K562 (cell line): ENCODE data around the gene GLYAT. TPM values are rescaled to one million over a fixed set of nuclear protein-coding genes. Genes with fewer than 3 reads are reported as not detected.

Experiments used
- CEBPB ChIP-seq: fragments of 450-650 bp; IDR thresholded peaks from 2 replicates; pipeline ENCODE4 v1.6.1; 2016; ENCODE audit warnings: missing genetic modification characterization, missing compliant biosample characterization
- HLTF ChIP-seq: fragments of 450-650 bp; IDR thresholded peaks from 2 replicates; pipeline ENCODE4 v1.6.1; 2016
- PHF20 ChIP-seq: fragments of 450-650 bp; IDR thresholded peaks from 2 replicates; pipeline ENCODE4 v1.6.1; 2018; ENCODE audit not compliant: partially characterized antibody
- POLR2G ChIP-seq: fragments of 200-400 bp; formaldehyde crosslinking; IDR thresholded peaks from 2 replicates; pipeline ENCODE4 v1.6.1; 2017; ENCODE audit warnings: low read depth, mild to moderate bottlenecking, antibody characterized with exemption, low read length, moderate library complexity
- RBM34 ChIP-seq: fragments of 200-400 bp; formaldehyde crosslinking; IDR thresholded peaks from 2 replicates; pipeline ENCODE4 v1.6.1; 2018; ENCODE audit warnings: low read length, borderline replicate concordance; ENCODE audit not compliant: insufficient read depth
- TBP ChIP-seq: optimal IDR thresholded peaks from 2 replicates; pipeline ENCODE3; 2011; ENCODE audit warnings: low read depth, low read length, improper control_type of control experiment
- TRIM24 ChIP-seq, 2 experiments: fragments of 450-650 bp; IDR thresholded peaks; 2 replicates each; pipeline ENCODE4 v1.6.1; 2016
- ZNF41 ChIP-seq: fragments of 250-450 bp; sonication (Bioruptor Pico); conservative IDR thresholded peaks from 2 replicates; pipeline ENCODE4 v1.4.0; 2020; ENCODE audit warnings: mild to moderate bottlenecking
- ZNF766 ChIP-seq: fragments of 200-800 bp; sonication (Bioruptor generic); conservative IDR thresholded peaks from 2 replicates; pipeline ENCODE4 v1.6.1; 2016; ENCODE audit warnings: missing genetic modification characterization, missing compliant biosample characterization
- ZSCAN32 ChIP-seq: fragments of 450-650 bp; formaldehyde crosslinking; IDR thresholded peaks from 2 replicates; pipeline ENCODE4 v1.4.0; 2020; ENCODE audit warnings: mild to moderate bottlenecking, moderate library complexity
- polyA plus RNA-seq, 8 experiments: library from polyadenylated mRNA; depleted of rRNA in 4 of 8; stranded (reverse) in 5 of 8; unstranded in 3 of 8; fragments of >200 nt; fragmentation: Nextera tagmentation in 2 of 8; fragmentation: Illumina TruSeq in 1 of 8; extraction: Ambion mirVana in 2 of 8; extraction: Trizol in 1 of 8; gene quantifications; 2 replicates each; pipeline versions ENCODE4 v1.2.1 to v1.2.3, GENCODE V29; 2011 to 2014; ENCODE audit warnings: inconsistent platforms in 1 of 8, missing spikeins in 1 of 8
- total RNA-seq, 7 experiments: library from RNA; depleted of rRNA in 6 of 7; stranded (reverse); fragments of >200 nt in 6 of 7; fragmentation: Illumina TruSeq in 2 of 7; extraction: Trizol in 2 of 7; gene quantifications; 2 replicates each; pipeline versions ENCODE4 v1.2.1 to v1.2.3, GENCODE V29; 2011 to 2021; ENCODE audit warnings: low replicate concordance in 1 of 7
- TF ChIP-seq, protein P1 (sequence below): fragments of 450-650 bp; IDR thresholded peaks from 2 replicates; pipeline ENCODE4 v1.6.1; 2017; ENCODE audit warnings: antibody characterized with exemption
- TF ChIP-seq, protein P2 (sequence below): IDR thresholded peaks from 3 replicates; pipeline ENCODE4 v1.6.1; 2011; ENCODE audit warnings: borderline replicate concordance, mild to moderate bottlenecking; ENCODE audit not compliant: insufficient read length, insufficient read depth
- TF ChIP-seq, protein P3 (sequence below): sonication (generic); formaldehyde crosslinking; IDR thresholded peaks from 2 replicates; pipeline ENCODE4 v1.5.0; 2020; ENCODE audit warnings: missing genetic modification reagents
- TF ChIP-seq, protein P4 (sequence below): fragments of 450-650 bp; IDR thresholded peaks from 2 replicates; pipeline ENCODE4 v1.6.1; 2016; ENCODE audit warnings: mild to moderate bottlenecking
- TF ChIP-seq, protein P5 (sequence below), 3 experiments: IDR thresholded peaks in 2 of 3; conservative IDR thresholded peaks in 1 of 3; 2 replicates each; pipeline ENCODE4 v1.5.1; 2011 to 2012; ENCODE audit warnings: low read length in 3 of 3, mild to moderate bottlenecking in 3 of 3, control low read depth in 2 of 3, improper control_type of control experiment in 1 of 3, inconsistent platforms in 1 of 3, low read depth in 1 of 3, mixed read lengths in 1 of 3, moderate library complexity in 1 of 3; ENCODE audit not compliant: insufficient read depth in 2 of 3
- TF ChIP-seq, protein P6 (sequence below): sonication (generic); formaldehyde crosslinking; IDR thresholded peaks from 2 replicates; pipeline ENCODE4 v1.8.0; 2023; ENCODE audit warnings: mild to moderate bottlenecking, missing genetic modification reagents

The GLYAT gene
- total and polyA plus RNA-seq, 9 of the 15 experiments (the other 6 are each of a cell fraction or from before 2014, with no cell fraction given): not detected

DNA sequence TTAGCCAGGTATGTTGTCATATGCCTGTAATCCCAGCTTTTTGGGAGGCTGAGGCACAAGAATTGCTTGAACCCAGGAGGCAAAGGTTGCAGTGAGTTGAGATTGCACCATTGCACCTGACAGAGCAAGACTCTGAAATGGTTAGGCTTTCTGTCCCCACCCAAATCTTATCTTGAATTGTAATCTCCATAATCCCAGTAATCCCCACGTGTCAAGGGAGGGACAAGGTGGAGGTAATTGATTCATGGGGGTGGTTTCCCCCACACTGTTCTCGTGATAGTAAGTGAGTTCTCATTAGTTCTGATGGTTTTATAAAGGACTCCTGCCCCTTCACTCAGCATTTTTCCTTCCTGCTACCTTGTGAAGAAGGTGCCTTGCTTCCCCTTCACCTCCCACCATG is 37.6 kb upstream of the GLYAT start (continued):
- TF ChIP-seq TBP (no peak), PHF20 (no peak), ZSCAN32 (CRISPR knock-in tag) (no peak), TRIM24 (IDR thresholded peaks at IDR 0.05) (peak; percentile 57 to 67; a peak in 3 of 4 replicates), ZNF766 (CRISPR knock-in tag) (no peak; the same call in 1 of the 2 replicates), ZNF41 (CRISPR knock-in tag) (no peak), POLR2G (no peak), HLTF (no peak), CEBPB (tag) (peak; percentile 34; the same call in 1 of the 2 replicates), RBM34 (no peak)
- TF ChIP-seq, protein P1, sequence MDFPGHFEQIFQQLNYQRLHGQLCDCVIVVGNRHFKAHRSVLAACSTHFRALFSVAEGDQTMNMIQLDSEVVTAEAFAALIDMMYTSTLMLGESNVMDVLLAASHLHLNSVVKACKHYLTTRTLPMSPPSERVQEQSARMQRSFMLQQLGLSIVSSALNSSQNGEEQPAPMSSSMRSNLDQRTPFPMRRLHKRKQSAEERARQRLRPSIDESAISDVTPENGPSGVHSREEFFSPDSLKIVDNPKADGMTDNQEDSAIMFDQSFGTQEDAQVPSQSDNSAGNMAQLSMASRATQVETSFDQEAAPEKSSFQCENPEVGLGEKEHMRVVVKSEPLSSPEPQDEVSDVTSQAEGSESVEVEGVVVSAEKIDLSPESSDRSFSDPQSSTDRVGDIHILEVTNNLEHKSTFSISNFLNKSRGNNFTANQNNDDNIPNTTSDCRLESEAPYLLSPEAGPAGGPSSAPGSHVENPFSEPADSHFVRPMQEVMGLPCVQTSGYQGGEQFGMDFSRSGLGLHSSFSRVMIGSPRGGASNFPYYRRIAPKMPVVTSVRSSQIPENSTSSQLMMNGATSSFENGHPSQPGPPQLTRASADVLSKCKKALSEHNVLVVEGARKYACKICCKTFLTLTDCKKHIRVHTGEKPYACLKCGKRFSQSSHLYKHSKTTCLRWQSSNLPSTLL: no peak
- TF ChIP-seq, protein P2, sequence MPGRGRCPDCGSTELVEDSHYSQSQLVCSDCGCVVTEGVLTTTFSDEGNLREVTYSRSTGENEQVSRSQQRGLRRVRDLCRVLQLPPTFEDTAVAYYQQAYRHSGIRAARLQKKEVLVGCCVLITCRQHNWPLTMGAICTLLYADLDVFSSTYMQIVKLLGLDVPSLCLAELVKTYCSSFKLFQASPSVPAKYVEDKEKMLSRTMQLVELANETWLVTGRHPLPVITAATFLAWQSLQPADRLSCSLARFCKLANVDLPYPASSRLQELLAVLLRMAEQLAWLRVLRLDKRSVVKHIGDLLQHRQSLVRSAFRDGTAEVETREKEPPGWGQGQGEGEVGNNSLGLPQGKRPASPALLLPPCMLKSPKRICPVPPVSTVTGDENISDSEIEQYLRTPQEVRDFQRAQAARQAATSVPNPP: no peak
- TF ChIP-seq, protein P3, sequence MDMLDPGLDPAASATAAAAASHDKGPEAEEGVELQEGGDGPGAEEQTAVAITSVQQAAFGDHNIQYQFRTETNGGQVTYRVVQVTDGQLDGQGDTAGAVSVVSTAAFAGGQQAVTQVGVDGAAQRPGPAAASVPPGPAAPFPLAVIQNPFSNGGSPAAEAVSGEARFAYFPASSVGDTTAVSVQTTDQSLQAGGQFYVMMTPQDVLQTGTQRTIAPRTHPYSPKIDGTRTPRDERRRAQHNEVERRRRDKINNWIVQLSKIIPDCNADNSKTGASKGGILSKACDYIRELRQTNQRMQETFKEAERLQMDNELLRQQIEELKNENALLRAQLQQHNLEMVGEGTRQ: 0 out of 2 replicates have a peak, but pooled peaks have one; percentile 25
- TF ChIP-seq, protein P4, sequence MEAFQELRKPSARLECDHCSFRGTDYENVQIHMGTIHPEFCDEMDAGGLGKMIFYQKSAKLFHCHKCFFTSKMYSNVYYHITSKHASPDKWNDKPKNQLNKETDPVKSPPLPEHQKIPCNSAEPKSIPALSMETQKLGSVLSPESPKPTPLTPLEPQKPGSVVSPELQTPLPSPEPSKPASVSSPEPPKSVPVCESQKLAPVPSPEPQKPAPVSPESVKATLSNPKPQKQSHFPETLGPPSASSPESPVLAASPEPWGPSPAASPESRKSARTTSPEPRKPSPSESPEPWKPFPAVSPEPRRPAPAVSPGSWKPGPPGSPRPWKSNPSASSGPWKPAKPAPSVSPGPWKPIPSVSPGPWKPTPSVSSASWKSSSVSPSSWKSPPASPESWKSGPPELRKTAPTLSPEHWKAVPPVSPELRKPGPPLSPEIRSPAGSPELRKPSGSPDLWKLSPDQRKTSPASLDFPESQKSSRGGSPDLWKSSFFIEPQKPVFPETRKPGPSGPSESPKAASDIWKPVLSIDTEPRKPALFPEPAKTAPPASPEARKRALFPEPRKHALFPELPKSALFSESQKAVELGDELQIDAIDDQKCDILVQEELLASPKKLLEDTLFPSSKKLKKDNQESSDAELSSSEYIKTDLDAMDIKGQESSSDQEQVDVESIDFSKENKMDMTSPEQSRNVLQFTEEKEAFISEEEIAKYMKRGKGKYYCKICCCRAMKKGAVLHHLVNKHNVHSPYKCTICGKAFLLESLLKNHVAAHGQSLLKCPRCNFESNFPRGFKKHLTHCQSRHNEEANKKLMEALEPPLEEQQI: peak; percentile 87
- TF ChIP-seq, protein P5, sequence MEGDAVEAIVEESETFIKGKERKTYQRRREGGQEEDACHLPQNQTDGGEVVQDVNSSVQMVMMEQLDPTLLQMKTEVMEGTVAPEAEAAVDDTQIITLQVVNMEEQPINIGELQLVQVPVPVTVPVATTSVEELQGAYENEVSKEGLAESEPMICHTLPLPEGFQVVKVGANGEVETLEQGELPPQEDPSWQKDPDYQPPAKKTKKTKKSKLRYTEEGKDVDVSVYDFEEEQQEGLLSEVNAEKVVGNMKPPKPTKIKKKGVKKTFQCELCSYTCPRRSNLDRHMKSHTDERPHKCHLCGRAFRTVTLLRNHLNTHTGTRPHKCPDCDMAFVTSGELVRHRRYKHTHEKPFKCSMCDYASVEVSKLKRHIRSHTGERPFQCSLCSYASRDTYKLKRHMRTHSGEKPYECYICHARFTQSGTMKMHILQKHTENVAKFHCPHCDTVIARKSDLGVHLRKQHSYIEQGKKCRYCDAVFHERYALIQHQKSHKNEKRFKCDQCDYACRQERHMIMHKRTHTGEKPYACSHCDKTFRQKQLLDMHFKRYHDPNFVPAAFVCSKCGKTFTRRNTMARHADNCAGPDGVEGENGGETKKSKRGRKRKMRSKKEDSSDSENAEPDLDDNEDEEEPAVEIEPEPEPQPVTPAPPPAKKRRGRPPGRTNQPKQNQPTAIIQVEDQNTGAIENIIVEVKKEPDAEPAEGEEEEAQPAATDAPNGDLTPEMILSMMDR (IDR thresholded peaks at IDR 0.05 in 2 of 3, conservative IDR thresholded peaks at IDR 0.05 in 1 of 3; ENCODE audit: insufficient read depth in 2 of 3, low read depth in 1 of 3, low read length in 3 of 3): no peak
- TF ChIP-seq, protein P6, sequence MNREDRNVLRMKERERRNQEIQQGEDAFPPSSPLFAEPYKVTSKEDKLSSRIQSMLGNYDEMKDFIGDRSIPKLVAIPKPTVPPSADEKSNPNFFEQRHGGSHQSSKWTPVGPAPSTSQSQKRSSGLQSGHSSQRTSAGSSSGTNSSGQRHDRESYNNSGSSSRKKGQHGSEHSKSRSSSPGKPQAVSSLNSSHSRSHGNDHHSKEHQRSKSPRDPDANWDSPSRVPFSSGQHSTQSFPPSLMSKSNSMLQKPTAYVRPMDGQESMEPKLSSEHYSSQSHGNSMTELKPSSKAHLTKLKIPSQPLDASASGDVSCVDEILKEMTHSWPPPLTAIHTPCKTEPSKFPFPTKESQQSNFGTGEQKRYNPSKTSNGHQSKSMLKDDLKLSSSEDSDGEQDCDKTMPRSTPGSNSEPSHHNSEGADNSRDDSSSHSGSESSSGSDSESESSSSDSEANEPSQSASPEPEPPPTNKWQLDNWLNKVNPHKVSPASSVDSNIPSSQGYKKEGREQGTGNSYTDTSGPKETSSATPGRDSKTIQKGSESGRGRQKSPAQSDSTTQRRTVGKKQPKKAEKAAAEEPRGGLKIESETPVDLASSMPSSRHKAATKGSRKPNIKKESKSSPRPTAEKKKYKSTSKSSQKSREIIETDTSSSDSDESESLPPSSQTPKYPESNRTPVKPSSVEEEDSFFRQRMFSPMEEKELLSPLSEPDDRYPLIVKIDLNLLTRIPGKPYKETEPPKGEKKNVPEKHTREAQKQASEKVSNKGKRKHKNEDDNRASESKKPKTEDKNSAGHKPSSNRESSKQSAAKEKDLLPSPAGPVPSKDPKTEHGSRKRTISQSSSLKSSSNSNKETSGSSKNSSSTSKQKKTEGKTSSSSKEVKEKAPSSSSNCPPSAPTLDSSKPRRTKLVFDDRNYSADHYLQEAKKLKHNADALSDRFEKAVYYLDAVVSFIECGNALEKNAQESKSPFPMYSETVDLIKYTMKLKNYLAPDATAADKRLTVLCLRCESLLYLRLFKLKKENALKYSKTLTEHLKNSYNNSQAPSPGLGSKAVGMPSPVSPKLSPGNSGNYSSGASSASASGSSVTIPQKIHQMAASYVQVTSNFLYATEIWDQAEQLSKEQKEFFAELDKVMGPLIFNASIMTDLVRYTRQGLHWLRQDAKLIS: no peak
